ENCODE data around the gene TP73. TPM values are rescaled to one million over a fixed set of nuclear protein-coding genes. Genes with fewer than 3 reads are reported as not detected.

TP73 gene
- total RNA-seq, 1 experiment from 2014 or later: 6.9 TPM

GRCh38 chr1:3698660-3699408, 46.5 kb downstream of the TP73 start:
- ChIA-PET POLR2A (ENCODE audit: unreplicated experiment) (no interaction called here), CTCF (no interaction called here)
- Histone ChIP-seq H3F3A (ENCODE audit: insufficient read depth, low read depth) (peaks cover 4% of the 10 kb centered on the region; the same call in 1 of the 2 replicates), H4K20me1 (ENCODE audit: insufficient read depth) (no peaks in the 10 kb centered on the region), H3K27me3 (ENCODE audit: insufficient read depth, low read depth) (peaks cover 49% of the 10 kb centered on the region), H3K36me3 (ENCODE audit: low read depth) (no peaks in the 10 kb centered on the region), H3K27ac (no peak overlapping the region), H3K79me2 (ENCODE audit: low read depth) (no peaks in the 10 kb centered on the region), H3K4me1 (replicated peaks; ENCODE audit: insufficient read depth) (peaks cover 12% of the 10 kb centered on the region), H2AFZ (no peak overlapping the region), H3K9me3 (ENCODE audit: insufficient read depth, low read depth) (no peaks in the 10 kb centered on the region), H3K4me2 (no peak overlapping the region), H3K4me3 (no peak overlapping the region), H3K9me2 (ENCODE audit: insufficient read depth) (no peaks in the 10 kb centered on the region)
- no TSS peak for BruUV-seq (replicated peaks)
- DNase-seq: no peak
- intact Hi-C loops (cut with micrococcal nuclease; ENCODE audit: unreplicated experiment): no loop called here
- no peak for TF ChIP-seq EZH2 (IDR thresholded peaks at IDR 0.05; ENCODE audit: low read depth)
- TF ChIP-seq CTCF (conservative IDR thresholded peaks at IDR 0.05): no peak

- H3K9me2 ChIP-seq (ENCODE audit: insufficient read depth): no peaks in the 10 kb centered on the region
- no peaks in the 10 kb centered on the region for H3K36me3 ChIP-seq (ENCODE audit: low read depth)
- intact Hi-C loops (cut with micrococcal nuclease; ENCODE audit: unreplicated experiment): no loop called here
- peaks cover 49% of the 10 kb centered on the region for H3K27me3 ChIP-seq (ENCODE audit: insufficient read depth, low read depth)
- BruUV-seq (replicated peaks): no TSS peak
- H3K4me2 ChIP-seq: no peak overlapping the region
- no peaks in the 10 kb centered on the region for H3K79me2 ChIP-seq (ENCODE audit: low read depth)
- H3K4me1 ChIP-seq (replicated peaks; ENCODE audit: insufficient read depth): peaks cover 20% of the 10 kb centered on the region
- no peak for DNase-seq
- peaks cover 11% of the 10 kb centered on the region for H3F3A ChIP-seq (ENCODE audit: insufficient read depth, low read depth)
- H3K27ac ChIP-seq: no peak overlapping the region
- no peak overlapping the region for H3K4me3 ChIP-seq
- H3K9me3 ChIP-seq (ENCODE audit: insufficient read depth, low read depth): no peaks in the 10 kb centered on the region
- H2AFZ ChIP-seq: no peak overlapping the region
- CTCF ChIA-PET: no interaction called here
- no peaks in the 10 kb centered on the region for H4K20me1 ChIP-seq (ENCODE audit: insufficient read depth)
- POLR2A ChIA-PET (ENCODE audit: unreplicated experiment): no interaction called here
- TF ChIP-seq EZH2 (IDR thresholded peaks at IDR 0.05; ENCODE audit: low read depth): no peak
- no peak for TF ChIP-seq CTCF (conservative IDR thresholded peaks at IDR 0.05)
Observed at GRCh38 chr1:3699596-3699995, 47.3 kb downstream of the TP73 start.

GRCh38 chr1:3700631-3701030, 48.3 kb downstream of the TP73 start:
- no TSS peak for BruUV-seq (replicated peaks)
- no peak overlapping the region for H2AFZ ChIP-seq
- H3K79me2 ChIP-seq (ENCODE audit: low read depth): no peaks in the 10 kb centered on the region
- CTCF ChIA-PET: no interaction called here
- H3K4me1 ChIP-seq (replicated peaks; ENCODE audit: insufficient read depth): peaks cover 29% of the 10 kb centered on the region
- no peaks in the 10 kb centered on the region for H3K9me3 ChIP-seq (ENCODE audit: insufficient read depth, low read depth)
- no peaks in the 10 kb centered on the region for H3K36me3 ChIP-seq (ENCODE audit: low read depth)
- no peaks in the 10 kb centered on the region for H3K9me2 ChIP-seq (ENCODE audit: insufficient read depth)
- no peak overlapping the region for H3K27ac ChIP-seq
- DNase-seq: no peak
- TF ChIP-seq EZH2 (IDR thresholded peaks at IDR 0.05; ENCODE audit: low read depth) (no peak), CTCF (conservative IDR thresholded peaks at IDR 0.05) (no peak)
- intact Hi-C loops (cut with micrococcal nuclease; ENCODE audit: unreplicated experiment): loop anchor here (5.0 kb wide), 1 partner anchor 73 kb away; the partner anchor contains the start of gene TPRG1L
- POLR2A ChIA-PET (ENCODE audit: unreplicated experiment): no interaction called here
- H3K4me2 ChIP-seq: no peak overlapping the region
- H3K27me3 ChIP-seq (ENCODE audit: insufficient read depth, low read depth): peaks cover 49% of the 10 kb centered on the region
- H3F3A ChIP-seq (ENCODE audit: insufficient read depth, low read depth): peaks cover 15% of the 10 kb centered on the region
- H3K4me3 ChIP-seq: no peak overlapping the region
- no peaks in the 10 kb centered on the region for H4K20me1 ChIP-seq (ENCODE audit: insufficient read depth)
